ENCODE measurements around the gene CKB. TPM values are rescaled to one million over a fixed set of nuclear protein-coding genes. Genes with fewer than 3 reads are reported as not detected.
A peak's percentile ranks its signal among the peaks of the same experiment; 100 is the strongest.
"Not testable (repeated sequence)": the region's sequence is repeated elsewhere in the genome, so short reads cannot be mapped to it uniquely, and the experiment has no call there.

The CKB gene
- polyA plus RNA-seq, 3 donors, result 185 to 228 (median 194) TPM

DNA sequence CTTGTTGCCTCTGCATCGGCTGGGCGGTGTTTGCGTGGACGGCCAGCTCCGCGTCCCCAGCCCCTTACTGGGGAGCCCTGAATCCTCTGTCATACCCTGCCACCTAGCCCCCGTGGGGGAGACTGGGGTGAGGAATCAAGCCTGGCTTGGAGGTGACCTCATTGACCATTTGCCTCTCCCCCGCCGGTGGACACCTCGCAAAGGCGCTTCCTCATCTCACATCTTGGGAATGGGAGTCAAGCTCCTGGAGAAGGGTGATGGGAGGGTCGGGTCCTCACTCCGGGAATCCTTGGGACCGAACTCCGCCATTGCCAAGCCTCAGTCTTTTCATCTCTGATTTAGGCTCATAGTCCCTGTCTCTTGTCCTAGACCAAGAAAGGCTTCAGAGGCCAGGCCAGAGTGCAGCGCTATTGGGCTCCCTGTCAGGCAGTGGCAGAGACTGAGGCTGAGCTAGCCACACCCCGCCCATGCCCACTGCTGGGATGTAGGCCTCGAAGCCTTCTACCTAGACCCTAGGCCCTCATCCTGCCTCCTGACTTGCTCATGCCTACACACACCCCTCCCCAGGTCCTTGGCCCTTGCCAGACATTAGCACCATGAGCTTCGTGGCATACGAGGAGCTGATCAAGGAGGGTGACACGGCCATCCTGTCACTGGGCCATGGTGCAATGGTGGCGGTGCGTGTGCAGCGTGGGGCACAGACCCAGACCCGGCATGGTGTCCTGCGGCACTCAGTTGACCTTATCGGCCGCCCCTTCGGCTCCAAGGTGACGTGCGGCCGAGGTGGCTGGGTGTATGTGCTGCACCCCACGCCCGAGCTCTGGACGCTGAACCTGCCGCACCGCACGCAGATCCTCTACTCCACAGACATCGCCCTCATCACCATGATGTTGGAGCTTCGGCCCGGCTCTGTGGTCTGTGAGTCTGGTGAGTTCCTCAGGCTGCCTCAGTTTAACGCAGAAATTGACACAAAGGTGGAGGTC, 7.0 kb upstream of the CKB start:
- DNase-seq, result no peak

GRCh38 chr14:103528587-103529382, 6.2 kb upstream of the CKB start, which contains the start of gene TRMT61A:
TRMT61A (plus strand) TSS chr14:103529196; CDS start chr14:103529979, 783 bp downstream.
- DNase-seq, result peak; percentile 89

DNA sequence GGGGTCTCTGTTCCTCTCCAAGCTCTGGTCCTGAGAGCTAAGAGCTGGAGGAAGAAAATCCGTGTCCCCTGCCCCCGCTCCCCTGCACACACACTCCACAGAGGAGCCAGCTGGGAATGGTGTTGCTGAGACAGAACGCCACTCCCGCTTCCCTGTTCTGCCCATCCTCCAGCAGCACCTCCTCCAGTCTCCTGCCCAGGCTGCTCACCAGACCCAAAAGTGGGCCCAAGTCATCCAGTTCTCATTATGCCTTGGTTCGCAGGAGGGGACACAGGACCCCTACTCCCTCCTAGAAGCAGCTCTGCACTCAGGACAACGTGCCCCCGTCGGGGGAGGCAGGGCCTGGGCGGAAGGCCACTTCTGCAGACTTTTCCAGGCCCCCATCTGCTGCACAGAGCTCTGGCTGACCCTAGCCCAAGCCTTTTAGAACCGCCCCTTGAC, 5.5 kb upstream of the CKB start:
- DNase-seq, result no peak

DNA sequence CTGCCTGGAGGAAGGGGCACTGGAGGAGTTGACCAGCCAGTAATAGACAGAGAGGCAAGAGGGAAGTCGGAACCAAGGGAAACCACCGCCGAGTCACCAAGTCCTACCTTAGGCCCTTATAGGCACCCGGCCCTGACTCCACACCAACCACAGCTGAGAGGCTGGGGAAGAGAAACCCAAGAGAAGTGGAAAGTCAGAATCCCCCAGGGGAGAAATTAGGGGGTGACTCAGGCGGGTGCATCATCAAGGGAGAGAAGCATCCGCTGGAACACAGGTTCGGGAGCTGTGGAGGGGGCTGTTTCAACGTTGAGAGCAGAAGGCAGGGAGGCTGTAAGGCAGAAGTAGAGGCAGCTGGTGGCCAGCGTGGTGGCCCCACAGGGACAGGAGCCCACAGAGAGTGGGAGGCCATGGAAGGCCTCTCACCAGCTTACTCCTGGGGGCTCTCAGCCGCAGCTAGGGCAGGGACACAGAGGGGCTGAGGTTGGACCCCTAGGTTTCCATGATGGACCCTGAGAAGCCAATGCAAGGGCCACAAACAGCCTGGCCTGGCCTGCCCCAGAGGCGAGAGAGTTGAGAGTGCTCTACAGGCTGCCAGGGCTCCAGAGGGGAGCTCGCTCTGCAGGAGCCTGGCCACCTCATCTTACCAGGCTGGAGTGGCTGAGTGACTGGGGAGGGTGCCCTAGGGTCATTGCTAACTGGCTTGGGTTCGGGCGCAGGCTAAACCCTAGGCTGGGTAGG, 4.9 kb upstream of the CKB start:
- no peak for DNase-seq

- DNase-seq, result no peak
Observed at GRCh38 chr14:103526914-103527248, 4.3 kb upstream of the CKB start.

GRCh38 chr14:103526247-103526913, 3.8 kb upstream of the CKB start:
- DNase-seq, result no peak

DNA sequence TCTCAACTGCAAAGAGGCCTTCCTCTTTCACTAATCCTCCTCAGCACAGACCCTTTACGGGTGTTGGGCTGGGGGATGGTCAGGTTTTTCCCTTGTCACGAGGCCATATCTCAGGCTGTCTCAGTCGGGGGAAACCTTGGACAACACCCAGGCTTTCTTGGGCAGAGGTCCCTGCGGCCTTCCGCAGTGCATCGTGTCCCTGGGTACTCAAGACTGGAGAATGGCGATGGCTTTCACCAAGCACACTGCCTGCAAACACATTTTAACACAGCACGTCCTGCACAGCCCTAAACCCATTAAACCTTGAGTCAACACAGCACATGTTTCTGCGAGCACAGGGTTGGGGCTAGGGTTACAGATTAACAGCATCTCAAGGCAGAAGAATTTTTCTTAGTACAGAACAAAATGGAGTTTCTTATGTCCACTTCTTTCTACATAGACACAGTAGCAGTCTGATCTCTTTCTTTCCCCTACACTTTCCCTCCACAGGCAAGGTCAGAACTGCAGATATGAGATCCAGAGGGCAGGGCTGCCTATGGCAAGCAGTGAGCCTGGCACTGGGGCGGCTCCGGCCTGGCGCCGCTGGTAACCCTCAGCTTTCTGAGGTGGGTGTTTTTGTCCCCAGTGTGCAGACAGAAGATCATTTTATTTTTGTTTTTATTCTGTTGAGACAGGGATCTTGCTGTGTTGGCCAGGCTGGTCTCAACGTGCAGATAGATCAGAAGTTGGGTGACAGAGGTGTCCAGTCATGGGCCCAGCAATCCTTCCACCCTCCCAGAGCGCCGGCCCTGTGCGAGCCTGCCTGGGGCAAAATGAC, 3.0 kb upstream of the CKB start:
- DNase-seq, result not testable (repeated sequence)

- DNase-seq, result no peak
Observed at GRCh38 chr14:103524002-103524935, 1.6 kb upstream of the CKB start.

- DNase-seq, result no peak
Observed at GRCh38 chr14:103523575-103523954, 935 bp upstream of the CKB start.

DNA sequence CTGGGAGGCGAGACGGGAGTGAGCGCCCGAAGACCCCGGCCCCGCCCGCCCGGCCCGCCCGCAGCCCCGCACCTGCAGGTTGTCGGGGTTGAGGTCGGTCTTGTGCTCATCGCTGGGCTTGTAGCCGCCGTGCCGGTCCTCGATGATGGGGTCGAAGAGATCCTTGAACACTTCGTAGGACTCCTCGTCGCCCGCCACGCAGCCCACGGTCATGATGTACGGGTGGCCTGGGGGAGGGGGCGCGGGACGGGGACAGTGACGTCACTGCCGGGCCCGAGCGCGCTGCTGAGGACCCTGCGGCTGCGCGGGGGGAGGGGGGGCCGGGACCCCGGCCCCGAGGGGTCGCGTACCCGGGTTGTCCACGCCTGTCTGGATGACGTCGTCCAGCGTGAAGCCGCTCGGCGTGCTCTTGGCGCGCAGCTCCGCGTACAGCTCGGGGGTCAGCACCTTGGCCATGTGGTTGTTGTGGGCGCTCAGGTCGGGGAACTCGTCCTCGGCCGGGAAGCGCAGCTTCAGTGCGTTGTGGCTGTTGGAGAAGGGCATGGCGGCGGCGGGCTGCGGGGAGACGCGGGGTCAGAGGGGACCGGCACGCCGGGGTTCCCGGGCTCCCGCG, 573 bp downstream of the CKB start:
- DNase-seq, result no peak

GRCh38 chr14:103521438-103521950, 1.1 kb downstream of the CKB start:
- no peak for DNase-seq

DNA sequence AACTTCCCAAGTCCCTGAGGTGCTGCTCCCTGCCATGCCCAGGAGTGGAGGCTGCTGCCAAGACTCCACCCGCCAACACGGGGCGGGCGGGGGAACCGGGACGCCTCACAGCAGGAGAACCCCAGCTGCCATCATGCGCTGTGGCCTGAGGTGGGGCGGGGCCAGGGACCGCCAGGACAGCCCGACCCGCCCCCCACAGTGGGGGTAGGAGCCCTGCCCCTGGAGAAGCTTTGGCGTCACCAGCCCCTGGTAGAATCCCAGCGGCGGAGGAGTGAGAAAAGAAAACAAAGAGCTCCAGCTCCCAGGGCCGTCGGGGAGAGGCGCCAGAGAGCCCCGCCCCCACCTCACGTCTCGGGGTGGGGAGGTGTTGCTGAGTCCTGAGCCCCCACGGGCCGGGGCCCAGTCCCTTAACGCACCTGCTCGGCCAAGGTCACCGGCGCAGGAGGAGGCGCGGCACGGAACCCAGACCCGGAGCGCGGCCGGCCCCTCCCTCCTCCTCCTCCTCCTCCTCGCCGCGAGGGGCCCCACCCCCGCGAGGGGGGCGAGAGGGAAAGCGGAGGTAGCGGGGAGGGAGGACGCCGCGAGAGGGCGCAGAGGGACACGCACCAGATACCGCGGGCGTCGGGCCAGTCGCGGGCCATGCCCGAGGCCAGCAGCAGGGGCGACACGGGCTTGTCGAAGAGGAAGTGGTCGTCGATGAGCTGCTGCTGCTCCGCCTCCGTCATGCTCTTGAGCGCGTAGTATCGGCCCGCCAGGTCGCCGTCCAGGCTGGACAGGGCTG, 1.8 kb downstream of the CKB start:
- peak; percentile 80 for DNase-seq

GRCh38 chr14:103520269-103520656, 2.4 kb downstream of the CKB start:
- no peak for DNase-seq

DNA sequence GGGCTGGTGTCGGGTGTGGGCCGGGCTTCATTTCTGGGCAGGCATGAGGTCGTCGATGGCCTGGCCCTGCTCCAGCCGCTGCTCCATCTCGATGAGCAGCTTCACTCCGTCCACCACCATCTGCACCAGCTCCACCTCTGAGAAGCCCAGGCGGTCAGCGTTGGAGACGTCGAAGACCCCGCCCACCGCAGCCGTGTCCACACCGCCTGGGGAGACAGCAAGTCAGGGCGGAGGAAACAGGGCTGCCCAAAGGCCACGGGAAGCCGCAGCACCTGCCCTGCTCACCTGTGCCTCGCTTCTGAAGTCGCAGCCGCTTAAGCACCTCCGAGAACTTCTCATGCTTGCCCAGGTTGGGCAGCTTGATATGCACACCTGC, 2.8 kb downstream of the CKB start:
- DNase-seq, result no peak

DNA sequence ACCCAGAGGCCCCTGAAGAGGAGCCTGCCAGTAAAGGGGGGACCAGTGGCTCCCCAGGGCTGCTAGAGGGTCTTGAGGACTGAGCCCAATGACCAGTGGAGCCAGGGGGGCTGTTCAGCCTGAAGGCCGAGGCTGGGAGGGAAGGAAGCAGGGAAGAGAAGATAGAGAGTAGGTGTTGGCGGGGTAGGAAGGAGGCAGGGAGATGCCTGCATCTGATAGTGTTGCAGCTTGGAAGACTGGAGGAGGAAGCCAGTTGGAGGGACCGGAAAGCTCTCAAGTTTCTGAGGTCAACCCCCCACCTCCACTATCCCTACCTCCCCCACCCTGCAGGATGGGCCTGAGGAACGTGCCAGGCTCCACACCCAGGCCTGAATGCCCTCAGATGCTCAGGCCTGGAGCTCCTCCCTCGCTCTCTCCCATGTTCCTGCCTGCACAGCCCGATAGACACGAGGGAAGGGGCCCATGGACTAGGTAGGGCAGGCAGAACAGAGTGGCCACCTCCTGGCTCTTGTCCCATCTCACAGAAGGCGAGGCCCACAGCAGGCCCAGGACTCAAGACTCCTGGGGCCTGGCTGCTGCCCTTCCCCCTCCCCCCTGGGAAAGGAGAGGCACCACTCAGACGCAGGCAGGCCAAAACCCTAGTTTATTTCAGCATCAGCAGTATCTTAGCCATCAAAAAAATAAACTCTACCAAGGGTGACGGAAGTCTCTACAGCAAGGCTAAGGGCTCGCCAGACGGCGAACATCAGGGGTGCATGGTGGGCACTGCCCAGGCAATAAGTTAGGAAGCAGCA, 3.4 kb downstream of the CKB start:
- no peak for DNase-seq

- DNase-seq, result no peak
Observed at GRCh38 chr14:103518422-103519042, 4.1 kb downstream of the CKB start.
